RPMI8226 (cell line): Measurements from ENCODE around the gene RAI14.

Source experiments
- DNase-seq: peaks from one replicate; pipeline ENCODE4 v3.0.0-alpha.2; 2015

RAI14 gene

DNA sequence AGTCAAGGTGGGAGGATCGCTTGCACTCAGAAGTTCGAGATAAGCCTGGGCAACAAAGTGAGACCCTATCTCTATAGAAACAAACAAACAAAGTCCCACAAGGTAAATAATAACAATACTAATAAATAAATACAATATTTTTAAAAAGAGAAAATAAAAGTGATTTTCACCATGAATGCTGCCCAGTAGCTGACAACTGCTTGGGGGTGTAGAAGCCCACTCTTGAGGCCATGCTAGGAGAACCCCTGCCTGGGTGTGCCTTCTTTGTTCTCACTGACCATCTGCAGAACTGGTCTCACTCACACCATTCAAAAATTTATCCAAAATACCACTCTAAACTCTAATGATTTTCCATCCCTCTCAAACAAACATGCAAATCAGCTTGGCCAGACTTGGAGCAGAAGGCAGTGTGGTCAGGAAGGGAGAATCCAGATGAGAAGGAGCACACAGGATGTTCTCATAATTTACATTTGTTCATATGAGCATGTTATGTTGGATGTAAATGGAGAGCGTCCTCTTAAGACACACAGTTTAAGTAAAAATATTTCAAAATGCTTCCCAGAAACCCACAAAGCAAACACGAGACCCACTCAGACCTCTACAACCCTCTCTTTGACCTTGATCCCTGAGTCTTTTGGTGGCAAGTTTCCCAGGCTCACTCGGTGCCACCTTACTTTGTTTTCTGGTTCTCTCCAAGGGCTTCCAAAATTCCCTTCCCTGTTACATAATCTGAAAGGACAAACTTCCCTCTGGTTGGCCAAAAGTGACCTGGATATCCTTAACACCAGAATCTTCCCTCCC, 7.9 kb upstream of the RAI14 start:
- no peak for DNase-seq

DNA sequence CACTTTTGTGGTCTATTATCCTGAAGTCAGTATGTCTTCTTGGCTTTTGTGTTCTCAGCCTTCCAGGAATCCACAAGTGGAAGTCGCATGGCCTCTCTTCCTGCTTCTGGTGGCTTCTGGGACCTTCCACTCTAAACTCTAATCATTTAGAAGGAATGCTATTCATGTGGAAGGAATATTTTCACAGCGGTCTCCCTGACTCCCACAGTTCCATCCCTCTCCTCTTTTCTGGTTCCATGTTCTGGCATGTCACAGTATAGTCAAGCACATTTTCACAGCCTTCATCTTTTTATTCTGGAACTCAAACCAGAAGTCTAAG, 7.3 kb upstream of the RAI14 start:
- no peak for DNase-seq

DNA sequence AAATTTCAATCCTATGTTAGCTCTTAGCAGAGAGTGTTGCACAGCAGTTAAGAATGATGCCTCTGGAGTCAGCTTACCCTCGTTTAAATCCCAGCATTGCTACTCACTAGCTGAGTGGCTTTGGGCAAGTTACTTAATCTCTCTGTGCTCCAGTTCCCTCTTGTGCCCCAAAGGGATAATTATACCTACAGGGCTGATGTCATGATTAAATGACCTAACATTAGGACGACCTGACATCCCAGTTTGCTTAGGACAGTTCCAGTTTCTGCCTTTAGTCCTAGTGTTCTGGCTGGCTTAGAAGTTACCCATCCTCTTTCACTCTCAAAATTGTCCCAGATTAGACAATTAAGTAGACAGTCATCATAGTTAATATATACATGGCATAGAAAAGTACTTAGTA, 4.3 kb upstream of the RAI14 start:
- no peak for DNase-seq

DNA sequence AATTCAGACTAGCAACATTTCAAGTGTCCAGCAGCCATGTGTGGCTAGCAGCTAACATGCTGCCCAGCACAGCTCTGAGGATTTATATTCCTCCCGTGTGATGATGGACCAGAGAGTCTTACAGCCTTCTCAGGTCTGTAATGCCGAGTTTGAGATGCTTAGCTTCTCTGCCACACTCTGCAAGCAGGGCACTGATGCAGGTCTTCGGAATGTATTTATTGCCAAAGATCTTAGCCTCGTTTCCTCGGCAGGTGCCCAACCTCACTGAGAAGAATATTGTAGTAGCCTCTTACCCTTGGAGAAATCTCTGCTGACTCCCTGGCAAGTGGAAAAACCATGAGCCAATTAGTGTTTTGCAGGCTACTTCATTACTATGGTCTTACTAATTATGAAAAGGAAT, 3.7 kb upstream of the RAI14 start:
- DNase-seq = no peak

DNA sequence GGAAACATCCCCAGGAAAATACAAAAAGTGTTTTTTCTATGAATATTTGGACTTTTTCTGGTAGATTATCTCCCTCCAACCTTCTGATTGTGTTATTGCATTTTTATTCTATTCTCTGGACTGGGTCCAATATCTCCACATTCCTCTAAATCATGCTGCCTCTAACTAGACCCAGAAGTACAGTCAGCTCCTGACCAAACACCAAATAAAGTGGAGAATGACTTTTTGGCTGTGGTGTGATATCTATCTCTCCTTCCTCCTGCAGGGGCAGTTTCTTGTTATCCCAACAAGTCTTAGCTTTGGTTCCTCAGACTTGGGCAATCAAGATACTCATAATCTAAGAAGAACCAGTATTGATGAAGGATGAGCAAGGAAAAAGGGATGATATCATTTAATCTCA, 3.2 kb upstream of the RAI14 start:
- no peak for DNase-seq

DNA sequence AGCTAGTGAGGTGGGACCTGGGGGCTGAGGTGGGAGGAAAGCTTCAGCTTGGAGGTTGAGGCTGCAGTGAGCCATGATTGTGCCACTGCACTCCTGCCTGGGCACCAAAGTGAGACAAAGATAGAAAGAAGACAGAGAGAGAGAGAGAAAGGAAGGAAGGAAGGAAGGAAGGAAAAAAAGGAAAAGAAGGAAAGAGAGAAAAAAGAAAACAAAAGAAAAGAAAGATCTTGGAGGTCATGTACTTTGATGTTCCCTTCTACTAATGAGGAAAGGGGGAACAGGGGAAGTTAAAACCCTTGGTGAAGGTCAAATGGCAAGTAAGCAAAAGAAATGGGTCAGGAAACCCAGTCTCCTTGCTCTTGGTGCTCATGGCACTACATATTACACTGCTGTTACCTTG, 2.4 kb upstream of the RAI14 start:
- DNase-seq = no peak

DNA sequence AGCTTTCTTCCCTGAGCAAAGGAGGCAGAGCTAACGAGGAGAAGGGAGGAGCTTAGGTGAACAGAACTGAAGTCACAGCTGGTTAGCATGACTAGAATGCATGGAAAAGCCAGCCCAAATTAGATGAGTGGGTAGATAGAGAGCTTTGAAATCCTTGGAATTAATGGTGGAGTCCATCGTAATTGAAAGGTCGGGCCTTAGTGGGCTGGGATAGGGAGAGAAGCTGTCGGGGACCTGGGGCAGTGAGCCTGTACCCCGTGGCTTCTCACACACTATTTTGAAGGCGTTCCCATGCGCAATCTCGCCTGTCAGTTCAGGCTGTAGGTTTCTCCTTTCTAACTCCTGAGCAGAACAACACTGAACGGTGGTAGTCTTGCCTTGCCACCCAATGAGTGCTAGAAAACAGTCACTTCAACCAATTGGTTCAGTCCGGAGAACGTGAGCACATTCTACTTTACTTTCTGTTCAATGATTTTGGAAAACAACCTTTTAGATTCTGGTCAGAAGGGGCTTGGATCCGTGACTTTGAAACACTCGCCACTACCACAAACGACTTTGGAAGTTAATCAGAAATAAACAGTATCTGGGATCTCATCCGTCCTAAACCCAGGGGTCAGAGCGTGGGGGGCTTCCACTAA, 655 bp upstream of the RAI14 start:
- DNase-seq = no peak

DNA sequence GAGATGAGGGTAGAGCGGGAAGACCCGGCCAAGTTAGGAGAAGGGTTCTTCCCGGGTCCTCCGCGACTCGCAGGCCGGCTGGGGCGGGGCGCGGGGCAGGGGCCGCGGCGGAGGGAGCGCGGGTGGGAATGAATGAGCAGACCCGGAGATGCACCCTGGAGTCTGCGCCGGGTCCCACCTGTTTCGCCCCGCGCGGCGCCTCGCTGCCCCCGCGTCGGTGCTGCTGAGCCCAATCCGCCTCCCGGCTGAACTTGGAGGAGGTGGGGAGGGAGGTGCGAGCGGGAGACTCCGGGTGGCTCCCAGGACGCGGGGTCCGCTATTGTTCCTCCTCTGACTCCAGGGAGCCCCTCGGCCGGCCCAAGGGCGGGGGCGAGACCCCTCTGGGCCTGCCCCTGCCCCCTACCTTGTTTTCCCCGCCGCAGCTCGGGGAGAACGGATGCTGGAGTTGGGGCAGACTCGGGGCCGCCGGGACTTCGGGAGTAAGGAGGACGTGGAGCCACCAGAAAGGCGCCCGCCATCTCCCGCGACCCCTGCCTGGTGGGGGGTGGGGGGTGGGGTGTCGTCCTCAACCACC, 659 bp downstream of the RAI14 start:
- no peak for DNase-seq

DNA sequence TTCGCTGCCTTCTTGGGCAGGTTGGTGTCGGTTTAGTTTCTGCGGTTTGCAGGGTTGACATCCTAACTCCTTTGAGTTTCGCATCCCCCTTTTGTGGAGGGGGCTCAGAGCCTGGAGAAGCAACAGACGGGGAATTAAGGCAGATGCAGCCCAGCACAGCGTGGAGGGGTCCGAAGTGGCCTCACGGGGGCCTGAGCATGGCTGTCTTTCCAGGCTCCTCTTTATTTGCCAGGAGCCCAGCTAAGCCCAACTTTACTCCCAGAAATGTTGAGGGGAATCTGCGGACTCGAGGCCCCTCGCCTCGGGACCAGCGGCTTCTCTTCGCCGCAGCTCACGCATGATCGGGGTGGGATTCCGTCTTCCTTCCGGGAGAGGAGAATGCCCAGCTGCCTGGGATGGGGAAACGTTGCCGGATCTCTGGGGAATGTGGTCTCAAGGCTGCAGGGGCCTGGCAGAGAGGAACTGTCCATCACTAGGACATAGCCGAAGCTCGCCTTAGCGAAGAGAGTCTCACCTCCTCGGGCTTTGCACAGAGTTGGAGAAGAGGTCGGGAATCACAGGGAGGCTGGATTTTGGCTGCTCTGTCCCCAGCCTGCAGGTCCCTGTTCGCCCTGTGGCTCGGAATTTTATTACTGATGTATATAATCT, 1.3 kb downstream of the RAI14 start:
- DNase-seq = no peak

DNA sequence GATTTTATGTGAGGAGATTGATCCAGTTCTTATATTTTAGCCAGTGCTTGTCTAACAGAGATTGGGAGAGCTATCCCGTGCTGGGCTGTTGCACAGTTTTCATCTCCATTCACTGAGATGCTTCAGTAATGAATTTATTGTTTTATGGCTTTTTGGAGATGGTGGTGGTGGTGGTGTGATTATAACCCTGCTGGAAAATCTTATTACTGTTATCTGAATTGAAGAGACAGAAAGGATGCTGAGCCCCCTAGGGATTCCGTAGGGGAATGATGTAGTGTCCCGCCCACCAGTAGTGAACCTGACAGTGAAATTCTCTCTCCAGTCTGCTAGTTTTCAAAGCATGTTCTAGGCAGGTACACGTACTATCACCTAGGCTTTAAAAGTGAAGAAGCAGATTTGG, 1.9 kb downstream of the RAI14 start:
- no peak for DNase-seq

DNA sequence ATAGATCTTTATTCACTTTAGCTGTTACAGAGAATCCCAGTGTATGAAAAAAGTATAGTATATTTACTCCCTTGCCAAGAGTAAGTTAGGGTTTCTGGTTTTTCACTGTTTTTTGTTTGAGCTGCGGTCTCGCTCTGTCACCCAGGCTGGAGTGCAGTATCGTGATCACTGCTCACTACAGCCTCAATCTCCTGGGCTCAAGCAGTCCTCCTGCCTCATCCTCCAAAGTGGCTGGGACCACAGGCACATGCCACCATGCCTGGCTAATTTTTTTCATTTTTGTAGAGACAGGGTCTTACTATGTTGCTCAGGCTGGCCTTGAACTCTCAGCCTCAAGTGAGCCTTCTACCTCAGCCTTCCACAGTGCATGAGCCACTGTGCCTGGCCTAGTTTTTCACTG, 3.0 kb downstream of the RAI14 start:
- DNase-seq = no peak

DNA sequence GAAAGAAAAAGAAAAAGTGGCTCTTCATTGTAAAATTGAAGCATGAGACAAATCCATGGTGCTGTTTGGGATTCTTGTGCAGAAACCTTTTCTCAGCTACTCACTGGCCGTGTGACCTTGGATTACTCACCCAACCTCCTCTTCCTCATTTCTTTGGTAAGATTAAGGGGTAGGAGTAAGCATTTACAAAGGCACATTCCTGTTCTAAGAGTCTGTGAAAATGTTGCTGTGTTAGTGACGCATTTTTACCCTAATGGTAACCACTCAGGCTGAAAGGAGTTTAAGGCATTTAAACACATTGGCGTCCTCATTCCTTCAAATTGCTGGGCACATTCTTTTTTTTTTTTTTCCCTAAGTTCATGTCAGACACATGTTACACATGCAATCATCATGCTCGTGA, 4.3 kb downstream of the RAI14 start:
- DNase-seq = no peak

DNA sequence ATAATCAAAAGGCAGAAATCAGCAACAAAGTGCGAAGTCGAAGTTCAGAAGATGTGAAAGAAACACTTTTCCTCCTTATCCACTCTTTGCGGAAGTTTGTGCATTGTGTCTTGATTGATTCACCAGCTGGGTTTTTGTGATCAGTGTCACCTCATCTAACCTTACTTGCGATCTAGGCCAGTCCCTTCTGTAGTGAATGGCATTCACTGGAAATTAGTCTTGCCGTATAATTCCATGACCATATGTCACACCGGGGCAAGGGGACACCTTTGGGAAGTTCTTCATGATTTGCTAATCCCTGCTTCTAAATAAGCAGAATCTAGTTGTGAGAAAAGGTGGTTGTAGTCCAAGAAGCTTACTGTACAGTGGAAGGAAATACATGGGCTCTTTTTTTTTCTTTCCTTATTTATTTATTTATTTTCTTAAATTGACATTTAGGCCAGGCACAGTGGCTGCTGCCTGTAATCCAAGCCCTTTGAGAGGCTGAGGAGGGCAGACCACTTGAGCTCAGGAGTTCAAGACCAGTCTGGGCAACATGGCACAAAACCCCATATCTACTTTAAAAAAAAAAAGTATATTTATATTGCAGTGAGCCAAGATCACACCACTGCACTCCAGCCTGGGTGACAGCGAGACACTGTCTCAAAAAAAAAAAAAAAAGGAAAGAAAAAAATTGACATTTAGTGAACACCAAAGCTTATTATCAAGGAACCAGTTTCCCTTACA, 7.8 kb downstream of the RAI14 start:
- no peak for DNase-seq

DNA sequence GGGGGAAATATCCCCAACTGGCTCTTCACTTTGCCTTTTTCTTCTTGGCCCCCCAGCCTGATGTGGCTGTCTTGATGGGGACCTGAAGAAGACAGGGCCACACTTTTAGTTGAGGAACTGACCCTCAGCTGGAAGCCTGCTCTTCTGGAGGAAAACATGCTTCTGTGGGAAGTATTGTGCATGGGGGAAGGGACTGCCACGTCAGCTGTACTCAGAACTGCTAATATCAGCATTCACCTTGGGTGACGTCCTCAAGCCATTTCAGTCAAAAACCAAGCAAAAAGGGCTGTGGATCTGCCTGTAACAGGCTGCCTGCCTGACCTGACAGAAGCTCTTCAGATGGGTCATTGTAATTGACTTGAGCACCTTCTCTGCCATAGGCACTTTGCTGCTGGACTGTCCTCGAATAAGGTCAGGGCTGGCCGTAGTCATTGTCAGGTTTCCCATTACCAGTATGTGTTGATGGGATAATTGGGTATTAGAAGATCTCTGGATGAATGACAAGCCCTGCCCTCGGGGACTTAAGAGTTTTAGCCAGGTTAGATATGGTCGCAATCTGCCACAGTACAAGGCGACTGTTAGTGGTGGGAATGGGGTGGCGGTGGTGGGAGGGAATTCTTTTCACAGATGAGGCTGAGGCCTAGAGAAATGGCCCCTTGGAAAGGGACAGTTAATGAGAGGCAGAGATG, 10.4 kb downstream of the RAI14 start:
- DNase-seq = no peak

DNA sequence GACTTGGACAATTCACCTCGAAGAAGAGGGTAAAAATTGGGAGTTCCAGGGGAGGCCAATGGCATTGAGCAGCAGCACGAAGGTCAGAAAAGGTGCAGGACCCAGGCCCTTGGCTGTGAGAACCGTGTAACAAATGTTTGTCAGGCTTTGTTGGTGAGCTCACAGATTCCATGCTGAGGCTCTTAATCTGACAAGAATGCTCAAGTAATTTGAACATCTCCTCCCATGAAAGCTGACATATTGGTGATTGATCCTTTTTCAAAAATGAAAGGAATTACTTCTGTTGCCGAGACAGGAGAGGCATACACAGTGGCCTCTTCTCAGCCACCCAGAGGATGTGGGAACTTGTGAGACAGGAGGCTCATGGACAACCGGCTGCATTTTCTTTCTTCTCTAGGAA, 11.6 kb downstream of the RAI14 start:
- DNase-seq = no peak

DNA sequence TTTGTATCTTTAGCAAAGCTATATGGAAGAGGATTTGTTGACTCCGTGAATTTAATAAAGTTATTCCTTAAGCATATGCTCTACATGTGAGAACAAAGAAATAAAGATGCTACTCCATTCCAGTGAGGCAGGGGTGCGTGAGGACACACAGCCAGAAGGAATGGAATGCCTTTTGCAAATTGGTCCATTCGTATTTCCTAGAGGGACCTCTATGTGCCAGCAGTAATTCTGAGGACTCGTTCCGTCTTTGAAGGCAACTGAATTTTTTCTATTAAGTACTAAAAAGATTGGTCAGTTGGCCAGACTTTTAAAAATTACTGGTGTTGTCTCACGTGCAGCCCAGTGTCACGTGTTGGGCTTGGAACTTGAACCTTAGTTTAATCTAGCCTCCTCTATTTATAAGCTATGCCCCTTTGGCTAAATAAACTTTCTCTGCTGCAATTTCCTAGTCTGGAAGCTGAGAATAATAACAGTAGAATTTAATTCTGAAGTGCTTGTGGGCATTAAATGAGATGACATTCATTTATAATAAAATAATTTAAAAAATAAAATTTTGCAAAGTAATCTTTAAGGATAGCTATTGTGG, 13.9 kb downstream of the RAI14 start:
- DNase-seq = no peak

DNA sequence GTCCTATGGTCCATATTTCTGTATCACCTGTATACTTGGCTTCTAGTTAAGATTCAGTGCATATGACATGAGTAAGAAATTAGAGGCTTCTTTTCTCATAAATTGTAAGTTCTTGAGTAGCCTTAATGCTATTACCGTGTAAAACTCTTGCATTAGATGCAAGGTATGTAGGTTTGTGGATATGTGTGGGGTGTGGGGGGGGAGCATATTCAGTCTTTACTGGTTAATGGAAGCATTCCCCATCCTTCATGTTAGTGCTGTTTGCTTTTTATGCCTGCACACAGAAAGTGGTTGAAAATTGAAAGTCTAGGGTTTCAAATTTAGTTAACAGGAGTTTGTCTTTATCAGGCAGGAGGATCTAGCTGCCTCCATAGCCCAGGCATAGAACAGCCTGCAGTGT, 16.1 kb downstream of the RAI14 start:
- no peak for DNase-seq

DNA sequence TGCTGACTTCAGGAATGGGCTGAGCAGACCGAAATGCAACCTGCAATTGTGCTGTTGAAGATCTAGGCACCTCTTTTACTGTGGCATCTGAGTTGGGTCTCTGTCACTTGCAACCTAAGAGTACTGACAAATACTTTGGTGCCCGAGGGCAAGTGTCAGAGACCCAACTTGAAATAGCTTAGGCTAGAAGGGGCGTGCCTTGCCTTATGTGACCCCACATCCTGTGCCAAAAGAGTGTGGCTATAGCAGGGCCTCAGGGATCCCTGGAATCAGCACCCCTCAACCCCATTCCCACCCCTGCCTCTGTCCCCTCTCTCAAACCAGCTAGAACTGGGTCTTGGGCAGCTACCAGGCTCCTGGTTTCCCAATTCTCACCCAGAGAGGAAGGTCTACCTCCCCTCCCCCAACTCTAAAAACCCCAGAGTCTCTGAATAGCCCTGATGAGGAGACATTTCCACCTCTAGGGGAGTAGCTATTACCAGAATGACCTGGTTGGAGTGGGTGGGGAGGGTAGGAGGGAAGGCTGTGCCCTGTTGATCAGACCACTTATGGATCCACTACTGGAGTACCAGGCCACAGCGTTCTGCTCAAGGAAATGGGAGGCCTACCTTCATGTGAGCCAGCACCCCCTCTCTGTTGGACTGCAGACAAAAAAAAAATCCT, 17.5 kb downstream of the RAI14 start:
- DNase-seq = no peak

DNA sequence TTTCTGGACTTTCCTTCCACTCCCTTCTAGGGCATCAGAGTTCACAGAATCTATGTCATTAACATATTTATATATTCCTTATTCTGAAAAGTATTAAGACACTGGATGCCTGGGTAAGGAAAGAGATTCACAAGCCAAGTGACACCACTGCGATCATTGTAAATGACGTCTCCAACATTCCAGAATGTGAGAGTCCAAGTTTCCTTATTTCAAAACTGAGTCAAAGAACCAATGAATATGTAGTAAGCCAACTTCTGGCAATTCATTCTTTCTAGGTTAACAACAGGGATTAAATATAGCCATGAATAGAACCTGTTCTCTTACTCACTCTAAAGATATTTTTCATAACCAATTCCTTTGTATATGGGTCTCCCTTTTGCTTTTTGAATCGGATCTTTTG, 18.1 kb downstream of the RAI14 start:
- no peak for DNase-seq

DNA sequence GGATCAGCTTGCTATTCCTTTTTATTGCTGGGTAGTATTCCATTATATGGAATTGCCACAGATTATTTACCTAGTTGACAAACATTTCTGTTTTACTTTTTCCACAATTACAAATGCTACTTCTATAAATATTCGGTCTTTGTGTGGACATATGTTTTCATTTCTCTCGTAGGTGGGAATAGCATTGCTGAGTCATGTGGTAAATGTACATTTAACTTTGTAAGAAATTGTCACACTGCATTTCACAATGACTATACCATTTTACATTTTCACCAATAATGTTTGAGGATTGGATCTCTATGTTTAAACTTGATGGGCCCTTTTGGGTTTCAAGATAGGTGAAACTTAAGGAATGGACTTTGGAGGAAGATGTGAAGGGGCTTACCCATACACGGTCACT, 19.7 kb downstream of the RAI14 start:
- no peak for DNase-seq

DNA sequence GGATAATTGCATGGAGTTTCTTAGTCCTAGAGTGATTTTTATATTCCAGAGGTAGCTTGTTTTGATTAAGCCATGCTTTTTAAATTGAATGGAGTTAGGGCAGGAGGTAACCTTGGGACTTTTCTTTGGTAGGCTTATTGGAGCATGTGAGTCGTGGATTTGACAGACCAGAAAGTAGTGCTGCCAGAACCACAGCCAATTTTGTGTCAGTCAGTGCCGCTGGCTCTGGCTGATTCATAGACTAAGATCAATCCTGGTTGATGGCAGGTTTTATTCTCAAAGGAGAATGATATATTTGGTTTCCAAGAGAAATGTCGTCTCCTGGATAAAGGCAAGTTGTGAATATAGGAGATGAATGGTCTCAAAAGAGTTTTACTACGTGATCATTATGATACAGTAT, 20.3 kb downstream of the RAI14 start:
- no peak for DNase-seq

DNA sequence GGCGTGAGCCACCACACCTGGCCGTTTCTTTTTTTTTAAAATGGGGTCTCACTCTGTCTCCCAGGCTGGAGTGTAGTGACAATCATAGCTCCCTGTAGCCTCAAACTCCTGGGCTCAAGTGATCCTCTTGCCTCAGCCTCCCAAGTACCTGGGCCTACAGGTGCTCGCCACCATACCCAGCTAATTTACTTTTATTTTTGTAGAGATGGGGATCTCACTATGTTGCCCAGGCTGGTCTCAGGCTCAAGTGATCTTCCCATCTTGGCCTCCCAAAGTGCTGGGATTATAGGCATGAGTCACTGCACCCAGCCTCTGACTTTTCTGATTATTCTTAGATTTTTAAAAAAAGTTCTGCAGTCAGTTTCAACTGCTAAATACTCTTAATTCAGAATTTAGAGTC, 21.3 kb downstream of the RAI14 start:
- DNase-seq = no peak
